ENCODE results near the gene ZNF630. TPM values are rescaled to one million over a fixed set of nuclear protein-coding genes. Genes with fewer than 3 reads are reported as not detected.

The ZNF630 gene
- total and polyA plus RNA-seq, 2 experiments from 2014 or later, result 1.6 to 1.7 TPM

Other genes starting within 250 kb of the ZNF630 start
- gene ZNF81, start 234.7 kb downstream of the ZNF630 start, total RNA-seq, result 4.3 and 12.7 TPM in 2 replicates
- gene ZNF81, start 234.7 kb downstream of the ZNF630 start, polyA plus RNA-seq, result 6.9 and 7.3 TPM in 2 replicates
- 2.3 and 4.1 TPM in 2 replicates for gene ZNF182, start 67.7 kb downstream of the ZNF630 start, total RNA-seq
- 3.1 and 6.3 TPM in 2 replicates for gene ZNF182, start 67.7 kb downstream of the ZNF630 start, polyA plus RNA-seq
- not detected in 2 replicates for gene SPACA5, start 64.7 kb downstream of the ZNF630 start, total RNA-seq
- gene SPACA5, start 64.7 kb downstream of the ZNF630 start, polyA plus RNA-seq, result not detected in 2 replicates
- gene SPACA5B, start 59.0 kb upstream of the ZNF630 start, total RNA-seq, result not detected in 2 replicates
- 0.42 TPM in 1 of 2 replicates, not detected in the other for gene SPACA5B, start 59.0 kb upstream of the ZNF630 start, polyA plus RNA-seq
- gene SSX5, start 125.2 kb upstream of the ZNF630 start, total RNA-seq, result not detected in 2 replicates
- not detected in 2 replicates for gene SSX5, start 125.2 kb upstream of the ZNF630 start, polyA plus RNA-seq
- not detected in 2 replicates for gene SSX1, start 183.8 kb upstream of the ZNF630 start, total RNA-seq
- not detected in 2 replicates for gene SSX1, start 183.8 kb upstream of the ZNF630 start, polyA plus RNA-seq